PC-9 (cell line): ENCODE data around the gene LATS2. TPM values are rescaled to one million over a fixed set of nuclear protein-coding genes. Genes with fewer than 3 reads are reported as not detected.

Source experiments
- BruUV-seq: library from RNA; stranded (reverse); fragments of 400-500 nt; replicated peaks from 2 replicates; lab custom pipeline; 2021; lab: Mats Ljungman, UMichigan
- CTCF ChIA-PET: fragments of 300-600 bp; sonication (Branson Sonifier 250); formaldehyde crosslinking; loops from one replicate; lab custom pipeline; 2022; ENCODE audit warnings: antibody characterized with exemption; lab: Charles Lee
- POLR2A ChIA-PET: fragments of 300-600 bp; sonication (Branson Sonifier 250); formaldehyde crosslinking; loops from one replicate; lab custom pipeline; 2022; ENCODE audit warnings: antibody characterized with exemption; ENCODE audit not compliant: unreplicated experiment; lab: Charles Lee
- DNase-seq, 2 experiments: peaks; one replicate each; pipeline versions ENCODE4 v3.0.0 to v3.0.0-alpha.2; 2015 to 2022; ENCODE audit warnings: mixed read lengths in 1 of 2
- H2AFZ ChIP-seq: fragments of 200-600 bp; sonication (generic); 2 replicates; pipeline ENCODE4 v1.8.1; 2017; ENCODE audit warnings: antibody characterized with exemption
- H3F3A ChIP-seq: fragments of 200-600 bp; sonication (generic); 2 replicates; pipeline ENCODE4 v1.8.1; 2017; ENCODE audit warnings: antibody characterized with exemption, mild to moderate bottlenecking, low read depth; ENCODE audit not compliant: insufficient read depth
- H3K27ac ChIP-seq: fragments of 200-600 bp; sonication (generic); 2 replicates; pipeline ENCODE4 v1.6.1; 2016; ENCODE audit warnings: mixed run types
- H3K27me3 ChIP-seq: fragments of 200-600 bp; sonication (generic); 2 replicates; pipeline ENCODE4 v1.6.1; 2016; ENCODE audit warnings: low read depth, mixed run types; ENCODE audit not compliant: insufficient read depth
- H3K36me3 ChIP-seq: fragments of 200-600 bp; sonication (generic); 2 replicates; pipeline ENCODE4 v1.6.1; 2016; ENCODE audit warnings: low read depth, mixed run types
- H3K4me1 ChIP-seq: fragments of 200-600 bp; sonication (generic); replicated peaks from 2 replicates; pipeline ENCODE4 v1.6.1; 2016; ENCODE audit warnings: mixed run types; ENCODE audit not compliant: insufficient read depth
- H3K4me2 ChIP-seq: fragments of 200-600 bp; sonication (generic); 2 replicates; pipeline ENCODE4 v1.6.1; 2017; ENCODE audit warnings: mixed run types
- H3K4me3 ChIP-seq: fragments of 200-600 bp; sonication (generic); 2 replicates; pipeline ENCODE4 v1.6.1; 2016; ENCODE audit warnings: mixed run types
- H3K79me2 ChIP-seq: fragments of 200-600 bp; sonication (generic); 2 replicates; pipeline ENCODE4 v1.6.1; 2017; ENCODE audit warnings: low read depth, mixed run types
- H3K9me2 ChIP-seq: fragments of 200-600 bp; sonication (generic); 2 replicates; pipeline ENCODE4 v1.8.1; 2017; ENCODE audit warnings: mild to moderate bottlenecking; ENCODE audit not compliant: insufficient read depth
- H3K9me3 ChIP-seq: fragments of 200-600 bp; sonication (generic); 2 replicates; pipeline ENCODE4 v1.8.1; 2016; ENCODE audit warnings: low read depth; ENCODE audit not compliant: insufficient read depth
- H4K20me1 ChIP-seq: fragments of 200-600 bp; sonication (generic); 2 replicates; pipeline ENCODE4 v1.8.1; 2017; ENCODE audit not compliant: insufficient read depth
- EZH2 ChIP-seq: fragments of 200-600 bp; sonication (generic); IDR thresholded peaks from 2 replicates; pipeline ENCODE4 v1.8.0; 2017; ENCODE audit warnings: antibody characterized with exemption, low read depth
- intact Hi-C: fragments of 100-400 bp; cut with micrococcal nuclease; formaldehyde crosslinking; loops from one replicate; pipeline ENCODE4 v1.10.0; 2022; ENCODE audit not compliant: unreplicated experiment
- total RNA-seq: library from RNA; stranded (reverse); gene quantifications from 2 replicates; pipeline ENCODE4 v1.2.3, GENCODE V29; 2021
- TF ChIP-seq, protein P1 (sequence below): fragments of 200-600 bp; sonication (generic); conservative IDR thresholded peaks from 2 replicates; pipeline ENCODE4 v1.6.1; 2017; ENCODE audit warnings: mixed run types, antibody characterized with exemption, mild to moderate bottlenecking, moderate library complexity

The LATS2 gene
- total RNA-seq, 1 experiment from 2014 or later = 12.3 TPM

GRCh38 chr13:21074546-21074945, 13.2 kb upstream of the LATS2 start:
- peaks cover 33% of the 10 kb centered on the region for H3F3A ChIP-seq
- BruUV-seq = no TSS peak
- no peaks in the 10 kb centered on the region for H3K9me2 ChIP-seq
- no peak overlapping the region for H3K27ac ChIP-seq
- H3K4me3 ChIP-seq = no peak overlapping the region
- H3K4me2 ChIP-seq = no peak overlapping the region
- DNase-seq = no peak
- TF ChIP-seq, protein P1, sequence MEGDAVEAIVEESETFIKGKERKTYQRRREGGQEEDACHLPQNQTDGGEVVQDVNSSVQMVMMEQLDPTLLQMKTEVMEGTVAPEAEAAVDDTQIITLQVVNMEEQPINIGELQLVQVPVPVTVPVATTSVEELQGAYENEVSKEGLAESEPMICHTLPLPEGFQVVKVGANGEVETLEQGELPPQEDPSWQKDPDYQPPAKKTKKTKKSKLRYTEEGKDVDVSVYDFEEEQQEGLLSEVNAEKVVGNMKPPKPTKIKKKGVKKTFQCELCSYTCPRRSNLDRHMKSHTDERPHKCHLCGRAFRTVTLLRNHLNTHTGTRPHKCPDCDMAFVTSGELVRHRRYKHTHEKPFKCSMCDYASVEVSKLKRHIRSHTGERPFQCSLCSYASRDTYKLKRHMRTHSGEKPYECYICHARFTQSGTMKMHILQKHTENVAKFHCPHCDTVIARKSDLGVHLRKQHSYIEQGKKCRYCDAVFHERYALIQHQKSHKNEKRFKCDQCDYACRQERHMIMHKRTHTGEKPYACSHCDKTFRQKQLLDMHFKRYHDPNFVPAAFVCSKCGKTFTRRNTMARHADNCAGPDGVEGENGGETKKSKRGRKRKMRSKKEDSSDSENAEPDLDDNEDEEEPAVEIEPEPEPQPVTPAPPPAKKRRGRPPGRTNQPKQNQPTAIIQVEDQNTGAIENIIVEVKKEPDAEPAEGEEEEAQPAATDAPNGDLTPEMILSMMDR = no peak
- no peak for TF ChIP-seq EZH2
- ChIA-PET CTCF (interaction anchor here (0.7 kb wide), 1 partner anchor 756 kb away, joined by 4 read pairs; no protein-coding TSS in a partner anchor), POLR2A (no interaction called here)
- intact Hi-C loops = no loop called here
- no peaks in the 10 kb centered on the region for H3K36me3 ChIP-seq
- H3K4me1 ChIP-seq = peaks cover 34% of the 10 kb centered on the region
- no peaks in the 10 kb centered on the region for H3K79me2 ChIP-seq
- H3K9me3 ChIP-seq = no peaks in the 10 kb centered on the region
- no peaks in the 10 kb centered on the region for H3K27me3 ChIP-seq
- no peaks in the 10 kb centered on the region for H4K20me1 ChIP-seq
- no peak overlapping the region for H2AFZ ChIP-seq

- H3K27ac ChIP-seq = no peak overlapping the region
- BruUV-seq = no TSS peak
- CTCF ChIA-PET = no interaction called here
Measured at GRCh38 chr13:21071924-21072323, 10.5 kb upstream of the LATS2 start.

GRCh38 chr13:21071015-21071414, 9.6 kb upstream of the LATS2 start:
- Histone ChIP-seq H3K4me1 (peaks cover 33% of the 10 kb centered on the region), H4K20me1 (no peaks in the 10 kb centered on the region), H3K9me3 (no peaks in the 10 kb centered on the region; the same call in 1 of the 2 replicates), H3K79me2 (no peaks in the 10 kb centered on the region), H2AFZ (no peak overlapping the region), H3K27ac (peak overlapping the region; percentile 3; the same call in 1 of the 2 replicates), H3K4me2 (peak overlapping the region; percentile 5), H3K27me3 (no peaks in the 10 kb centered on the region), H3K9me2 (no peaks in the 10 kb centered on the region), H3K4me3 (no peak overlapping the region), H3F3A (peaks cover 32% of the 10 kb centered on the region), H3K36me3 (no peaks in the 10 kb centered on the region)
- POLR2A ChIA-PET = interaction anchor here (0.6 kb wide), 1 partner anchor 1109 kb away, joined by 11 read pairs; no protein-coding TSS in a partner anchor
- DNase-seq = peak; percentile 35 to 84
- no peak for TF ChIP-seq EZH2
- CTCF ChIA-PET = no interaction called here
- no TSS peak for BruUV-seq
- intact Hi-C loops = no loop called here

More at GRCh38 chr13:21071924-21072323, 10.5 kb upstream of the LATS2 start:
- Histone ChIP-seq H2AFZ (no peak overlapping the region), H3K4me1 (peaks cover 33% of the 10 kb centered on the region), H4K20me1 (no peaks in the 10 kb centered on the region), H3K79me2 (no peaks in the 10 kb centered on the region), H3K4me2 (peak overlapping the region; percentile 5), H3K9me2 (no peaks in the 10 kb centered on the region), H3K27me3 (no peaks in the 10 kb centered on the region), H3K4me3 (no peak overlapping the region), H3F3A (peaks cover 32% of the 10 kb centered on the region), H3K9me3 (no peaks in the 10 kb centered on the region; the same call in 1 of the 2 replicates), H3K36me3 (no peaks in the 10 kb centered on the region)
- intact Hi-C loops = no loop called here
- TF ChIP-seq, protein P1 = no peak
- TF ChIP-seq EZH2 = no peak
- POLR2A ChIA-PET = no interaction called here
- DNase-seq = no peak
